Measurements from ENCODE around the gene PCNX3. TPM values are rescaled to one million over a fixed set of nuclear protein-coding genes. Genes with fewer than 3 reads are reported as not detected.
A peak's percentile ranks its signal among the peaks of the same experiment; 100 is the strongest.

Gene PCNX3
- total and polyA plus RNA-seq, 2 of the 13 experiments (the other 11 are each of a cell fraction or from before 2014, with no cell fraction given), result 16.2 to 23.0 TPM

GRCh38 chr11:65574811-65575567, 40.6 kb upstream of the PCNX3 start (continued):
- TF ChIP-seq, protein P1, sequence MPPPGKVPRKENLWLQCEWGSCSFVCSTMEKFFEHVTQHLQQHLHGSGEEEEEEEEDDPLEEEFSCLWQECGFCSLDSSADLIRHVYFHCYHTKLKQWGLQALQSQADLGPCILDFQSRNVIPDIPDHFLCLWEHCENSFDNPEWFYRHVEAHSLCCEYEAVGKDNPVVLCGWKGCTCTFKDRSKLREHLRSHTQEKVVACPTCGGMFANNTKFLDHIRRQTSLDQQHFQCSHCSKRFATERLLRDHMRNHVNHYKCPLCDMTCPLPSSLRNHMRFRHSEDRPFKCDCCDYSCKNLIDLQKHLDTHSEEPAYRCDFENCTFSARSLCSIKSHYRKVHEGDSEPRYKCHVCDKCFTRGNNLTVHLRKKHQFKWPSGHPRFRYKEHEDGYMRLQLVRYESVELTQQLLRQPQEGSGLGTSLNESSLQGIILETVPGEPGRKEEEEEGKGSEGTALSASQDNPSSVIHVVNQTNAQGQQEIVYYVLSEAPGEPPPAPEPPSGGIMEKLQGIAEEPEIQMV (CRISPR knock-in tag; IDR thresholded peaks at IDR 0.05; ENCODE audit: low read depth), result 0 out of 2 replicates have a peak, but pooled peaks have one; percentile 34
- TF ChIP-seq GATAD1 (CRISPR knock-in tag; IDR thresholded peaks at IDR 0.05), result peak; percentile 16
- TF ChIP-seq FOXO1 (CRISPR knock-in tag; IDR thresholded peaks at IDR 0.05), result no peak
- TF ChIP-seq HNF4G (IDR thresholded peaks at IDR 0.05; ENCODE audit: borderline replicate concordance, low read depth, low read length), result 0 out of 2 replicates have a peak, but pooled peaks have one; percentile 3
- no peak for TF ChIP-seq HNF4G (CRISPR knock-in tag; IDR thresholded peaks at IDR 0.05; ENCODE audit: borderline replicate concordance, low read depth)
- TF ChIP-seq HNF1B (CRISPR knock-in tag; IDR thresholded peaks at IDR 0.05), result peak; percentile 34; the same call in 1 of the 2 replicates
- no peak for TF ChIP-seq CHCHD3 (CRISPR knock-in tag; IDR thresholded peaks at IDR 0.05)
- no peak for TF ChIP-seq NFATC3 (CRISPR knock-in tag; IDR thresholded peaks at IDR 0.05)
- 0 out of 2 replicates have a peak, but pooled peaks have one; percentile 9 for TF ChIP-seq CBX5 (CRISPR knock-in tag; IDR thresholded peaks at IDR 0.05; ENCODE audit: borderline replicate concordance)
- TF ChIP-seq SAFB2 (CRISPR knock-in tag; IDR thresholded peaks at IDR 0.05; ENCODE audit: borderline replicate concordance, low read depth), result no peak
- no peak for TF ChIP-seq RFXAP (CRISPR knock-in tag; IDR thresholded peaks at IDR 0.05; ENCODE audit: borderline replicate concordance)
- no peak for TF ChIP-seq HNRNPL (IDR thresholded peaks at IDR 0.05; ENCODE audit: low read depth, low read length)
- TF ChIP-seq TBL1XR1 (IDR thresholded peaks at IDR 0.05; ENCODE audit: borderline replicate concordance, low read length, partially characterized antibody), result no peak
- TF ChIP-seq, protein P2, sequence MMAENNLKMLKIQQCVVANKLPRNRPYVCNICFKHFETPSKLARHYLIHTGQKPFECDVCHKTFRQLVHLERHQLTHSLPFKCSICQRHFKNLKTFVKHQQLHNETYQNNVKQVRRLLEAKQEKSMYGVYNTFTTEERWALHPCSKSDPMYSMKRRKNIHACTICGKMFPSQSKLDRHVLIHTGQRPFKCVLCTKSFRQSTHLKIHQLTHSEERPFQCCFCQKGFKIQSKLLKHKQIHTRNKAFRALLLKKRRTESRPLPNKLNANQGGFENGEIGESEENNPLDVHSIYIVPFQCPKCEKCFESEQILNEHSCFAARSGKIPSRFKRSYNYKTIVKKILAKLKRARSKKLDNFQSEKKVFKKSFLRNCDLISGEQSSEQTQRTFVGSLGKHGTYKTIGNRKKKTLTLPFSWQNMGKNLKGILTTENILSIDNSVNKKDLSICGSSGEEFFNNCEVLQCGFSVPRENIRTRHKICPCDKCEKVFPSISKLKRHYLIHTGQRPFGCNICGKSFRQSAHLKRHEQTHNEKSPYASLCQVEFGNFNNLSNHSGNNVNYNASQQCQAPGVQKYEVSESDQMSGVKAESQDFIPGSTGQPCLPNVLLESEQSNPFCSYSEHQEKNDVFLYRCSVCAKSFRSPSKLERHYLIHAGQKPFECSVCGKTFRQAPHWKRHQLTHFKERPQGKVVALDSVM (CRISPR knock-in tag; IDR thresholded peaks at IDR 0.05), result no peak
